ENCODE data around the gene PLAC8L1.

PLAC8L1 gene

GRCh38 chr5:146078566-146078965 lies 26.8 kb downstream of the PLAC8L1 start:
- no peak for DNase-seq

DNA sequence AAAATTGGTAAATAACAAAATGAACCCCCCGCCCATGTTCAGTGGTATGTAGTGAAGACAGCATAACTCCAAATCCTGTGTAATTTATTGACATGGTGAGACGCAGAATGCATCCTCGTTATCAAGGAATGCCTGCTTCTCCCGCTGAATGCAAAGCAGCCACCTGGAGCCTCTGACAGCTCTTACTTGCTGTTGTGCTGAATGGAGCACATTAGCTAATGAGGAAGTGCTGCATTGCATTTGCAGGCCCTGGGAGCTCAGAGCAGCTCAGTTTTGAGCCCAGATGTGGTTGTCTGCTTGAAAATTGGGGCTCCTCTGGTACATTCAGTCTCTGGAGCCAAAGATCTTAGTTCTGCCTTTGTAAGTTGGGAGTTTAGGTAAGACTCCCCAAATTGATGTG lies 28.9 kb downstream of the PLAC8L1 start:
- DNase-seq: no peak

- no peak for DNase-seq
Observed at GRCh38 chr5:146076028-146076427, 29.3 kb downstream of the PLAC8L1 start.

- no peak for DNase-seq
Observed at GRCh38 chr5:146073239-146073900, 32.0 kb downstream of the PLAC8L1 start.

GRCh38 chr5:146072595-146072994 lies 32.8 kb downstream of the PLAC8L1 start:
- no peak for DNase-seq

DNA sequence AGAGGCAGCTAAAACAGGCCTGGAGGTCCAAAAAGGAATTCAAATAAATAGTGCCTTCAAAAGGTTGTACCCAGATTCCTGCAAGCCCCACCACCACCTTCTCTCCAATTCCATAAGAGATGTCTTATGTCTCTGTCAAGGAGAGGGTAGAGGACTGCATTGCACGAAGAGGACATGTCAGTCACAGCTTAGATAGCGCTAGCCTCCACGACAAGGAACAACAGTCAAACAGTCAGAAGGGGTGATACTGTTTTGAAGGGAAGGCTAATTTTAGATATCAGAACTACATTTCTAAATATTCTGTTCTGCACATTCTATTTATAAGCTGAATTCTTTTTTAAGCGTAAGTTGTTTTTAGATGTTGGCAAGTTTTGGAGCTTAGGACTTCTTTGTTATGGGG lies 34.2 kb downstream of the PLAC8L1 start:
- no peak for DNase-seq

DNA sequence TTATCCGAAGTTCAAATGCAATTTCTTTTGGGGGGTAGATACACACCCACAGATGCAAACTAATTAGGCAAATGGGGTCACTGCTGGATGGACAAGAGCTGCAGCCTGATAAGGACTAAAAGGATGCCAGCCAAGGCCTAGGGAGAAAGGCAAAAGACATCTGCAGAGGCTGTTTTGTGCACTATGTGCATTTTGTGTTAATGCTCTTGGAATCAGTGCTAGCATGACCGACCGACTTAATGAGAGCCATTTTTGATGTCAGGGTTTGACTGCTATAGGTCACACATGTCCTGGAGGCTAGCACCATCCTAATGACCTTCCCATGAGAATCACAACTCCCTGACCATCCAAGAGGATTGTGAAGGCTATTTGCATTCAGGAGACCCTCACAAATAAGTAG lies 34.6 kb downstream of the PLAC8L1 start:
- no peak for DNase-seq

- DNase-seq: no peak
Observed at GRCh38 chr5:146069780-146070099, 35.6 kb downstream of the PLAC8L1 start.

GRCh38 chr5:146068977-146069779 lies 36.2 kb downstream of the PLAC8L1 start:
- no peak for DNase-seq

GRCh38 chr5:146068206-146068605 lies 37.2 kb downstream of the PLAC8L1 start:
- no peak for DNase-seq

DNA sequence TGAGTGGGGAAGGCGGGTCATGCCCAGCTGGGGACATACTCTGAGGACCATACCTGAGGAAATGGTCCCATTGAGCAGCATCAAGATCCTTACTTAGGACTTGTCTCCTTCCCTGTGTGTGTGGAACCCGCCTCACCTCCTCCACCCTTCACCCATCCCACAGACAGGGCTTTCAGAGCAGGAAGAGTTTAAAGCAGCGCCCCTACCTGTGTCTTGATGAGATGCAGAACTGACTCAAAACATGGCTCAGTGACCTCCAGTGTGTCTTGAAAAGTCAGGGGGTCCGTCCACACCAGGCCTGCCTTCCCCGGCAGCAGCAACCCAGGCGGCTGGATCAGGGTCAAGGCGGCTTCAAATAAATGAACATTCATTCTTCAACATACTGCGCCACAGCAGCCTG lies 38.4 kb downstream of the PLAC8L1 start:
- no peak for DNase-seq

- DNase-seq: no peak
Observed at GRCh38 chr5:146060221-146060585, 45.2 kb downstream of the PLAC8L1 start.

GRCh38 chr5:146059460-146060220 lies 45.7 kb downstream of the PLAC8L1 start:
- no peak for DNase-seq

DNA sequence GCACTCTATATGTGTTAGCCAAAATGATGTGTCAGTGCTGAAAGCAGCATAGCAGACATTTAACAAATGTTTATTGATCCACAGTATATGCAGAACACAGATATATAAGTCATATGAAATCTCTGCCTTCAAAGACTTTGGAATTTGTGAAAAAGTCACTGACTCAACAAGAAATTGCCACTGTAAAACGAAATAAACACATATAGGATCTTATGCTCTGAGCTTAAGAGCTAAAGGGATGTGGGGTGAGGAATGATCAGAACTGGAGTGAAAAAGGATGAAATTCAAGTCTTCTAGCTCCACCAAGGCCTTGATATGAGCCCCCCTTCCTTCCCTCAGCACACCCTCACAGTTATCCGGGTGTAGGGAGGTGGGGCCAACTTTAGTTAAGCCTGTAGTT lies 49.9 kb downstream of the PLAC8L1 start:
- DNase-seq: no peak

GRCh38 chr5:146052780-146053179 lies 52.6 kb downstream of the PLAC8L1 start:
- no peak for DNase-seq

GRCh38 chr5:146051678-146052077 lies 53.7 kb downstream of the PLAC8L1 start:
- DNase-seq: no peak

DNA sequence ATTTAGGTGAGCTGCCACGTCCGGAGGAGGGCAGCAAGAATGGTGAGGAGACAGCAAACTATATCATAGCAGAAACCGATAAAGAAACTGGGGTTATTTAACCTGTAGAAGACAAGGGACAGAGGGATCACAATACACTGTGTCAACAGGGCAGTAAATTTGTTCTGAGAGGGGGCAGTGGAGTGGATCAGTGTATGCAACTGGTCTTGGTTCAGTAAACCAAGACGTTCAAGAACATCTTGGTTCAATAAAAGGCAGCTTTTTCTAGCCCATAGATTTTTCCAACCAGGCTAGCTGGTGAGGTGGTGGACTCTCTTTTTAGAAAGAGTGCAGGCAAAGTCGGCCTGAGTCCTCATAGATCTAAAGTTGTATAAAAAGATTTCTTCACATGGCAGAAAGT lies 55.3 kb downstream of the PLAC8L1 start:
- no peak for DNase-seq

GRCh38 chr5:146049704-146050026 lies 55.7 kb downstream of the PLAC8L1 start:
- no peak for DNase-seq

- no peak for DNase-seq
Observed at GRCh38 chr5:146048994-146049703, 56.2 kb downstream of the PLAC8L1 start.

- DNase-seq: no peak
Observed at GRCh38 chr5:146047396-146047795, 58.0 kb downstream of the PLAC8L1 start.

- no peak for DNase-seq
Observed at GRCh38 chr5:146043722-146044121, 61.7 kb downstream of the PLAC8L1 start.

- DNase-seq: no peak
Observed at GRCh38 chr5:146042628-146043279, 62.6 kb downstream of the PLAC8L1 start.

- DNase-seq: no peak
Observed at GRCh38 chr5:146041180-146041789, 64.1 kb downstream of the PLAC8L1 start.
